NCI-H748 (cell line): ENCODE data around the gene ITLN1.

Source experiments
- DNase-seq: peaks from one replicate; lab custom pipeline; 2025; ENCODE audit not compliant: unreplicated experiment; lab: John Stamatoyannopoulos, UW

The ITLN1 gene

DNA sequence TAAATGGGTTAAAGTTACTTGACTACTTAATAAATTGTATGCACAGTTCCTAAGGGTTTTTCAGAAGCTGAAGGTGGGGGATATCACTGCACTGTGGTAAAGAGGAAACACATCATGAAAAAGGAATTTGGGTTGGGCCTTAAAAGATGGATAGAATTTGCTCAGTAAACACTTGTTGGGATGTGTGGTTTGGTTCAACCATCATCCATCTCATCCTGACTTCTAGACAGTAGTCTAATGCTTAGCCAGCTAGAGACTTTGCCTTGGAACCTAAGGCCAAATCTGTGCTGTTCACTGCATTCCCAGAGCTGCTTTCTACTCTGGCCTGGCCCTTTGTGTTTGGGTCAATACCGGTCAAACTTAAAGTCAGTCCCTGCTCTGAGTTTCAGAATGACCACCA is 58.4 kb downstream of the ITLN1 start:
- no peak for DNase-seq
